Activated CD4-positive, alpha-beta T cell treated with anti-CD3 and anti-CD28 coated beads for 36 hours (primary cell): ENCODE results near the gene UBXN6. TPM values are rescaled to one million over a fixed set of nuclear protein-coding genes. Genes with fewer than 3 reads are reported as not detected.
A peak's percentile ranks its signal among the peaks of the same experiment; 100 is the strongest.

ENCODE experiments used
- ATAC-seq: fragments of 200-7000 bp; cut with Tn5 transposase; one replicate; pipeline ENCODE4 v1.10.0; 2021; ENCODE audit warnings: mild to moderate bottlenecking, moderate library complexity
- CTCF ChIA-PET: fragments of 350-600 bp; sonication (Branson Sonifier 250); formaldehyde crosslinking; loops from one replicate; lab custom pipeline; 2021; ENCODE audit warnings: antibody characterized with exemption; lab: Charles Lee
- POLR2A ChIA-PET: fragments of 350-600 bp; sonication (Branson Sonifier 250); formaldehyde crosslinking; loops from one replicate; lab custom pipeline; 2021; ENCODE audit warnings: antibody characterized with exemption, inconsistent platforms; lab: Charles Lee
- DNase-seq: peaks from one replicate; pipeline ENCODE4 v3.0.0-alpha.2; 2020
- H3K27ac Mint-ChIP-seq: one replicate; pipeline ENCODE4 v1.8.0; 2021; ENCODE audit warnings: mixed read lengths
- H3K27me3 Mint-ChIP-seq: one replicate; pipeline ENCODE4 v1.8.0; 2021; ENCODE audit warnings: mixed read lengths
- H3K36me3 Mint-ChIP-seq: one replicate; pipeline ENCODE4 v1.8.0; 2021; ENCODE audit warnings: low read depth, mixed read lengths
- H3K4me1 Mint-ChIP-seq: one replicate; pipeline ENCODE4 v1.8.0; 2021; ENCODE audit warnings: mixed read lengths
- H3K4me3 Mint-ChIP-seq: one replicate; pipeline ENCODE4 v1.8.0; 2021; ENCODE audit warnings: mild to moderate bottlenecking, moderate library complexity, mixed read lengths
- H3K9me3 Mint-ChIP-seq: one replicate; pipeline ENCODE4 v1.8.0; 2021; ENCODE audit warnings: low read depth, mixed read lengths
- intact Hi-C, 2 experiments: fragments of 100-400 bp; cut with DNase I in 1 of 2; cut with micrococcal nuclease in 1 of 2; formaldehyde crosslinking; loops; one replicate each; pipeline versions ENCODE4 v1.14.2 to v1.15.1; 2022 to 2024; cut with DNase I, micrococcal nuclease
- total RNA-seq, 2 experiments: library from RNA; stranded (reverse); gene quantifications; one replicate each; pipeline ENCODE4 v1.2.3, GENCODE V29; 2021

Gene UBXN6
- total RNA-seq, 2 experiments from 2014 or later = 32.9 to 38.4 TPM

DNA sequence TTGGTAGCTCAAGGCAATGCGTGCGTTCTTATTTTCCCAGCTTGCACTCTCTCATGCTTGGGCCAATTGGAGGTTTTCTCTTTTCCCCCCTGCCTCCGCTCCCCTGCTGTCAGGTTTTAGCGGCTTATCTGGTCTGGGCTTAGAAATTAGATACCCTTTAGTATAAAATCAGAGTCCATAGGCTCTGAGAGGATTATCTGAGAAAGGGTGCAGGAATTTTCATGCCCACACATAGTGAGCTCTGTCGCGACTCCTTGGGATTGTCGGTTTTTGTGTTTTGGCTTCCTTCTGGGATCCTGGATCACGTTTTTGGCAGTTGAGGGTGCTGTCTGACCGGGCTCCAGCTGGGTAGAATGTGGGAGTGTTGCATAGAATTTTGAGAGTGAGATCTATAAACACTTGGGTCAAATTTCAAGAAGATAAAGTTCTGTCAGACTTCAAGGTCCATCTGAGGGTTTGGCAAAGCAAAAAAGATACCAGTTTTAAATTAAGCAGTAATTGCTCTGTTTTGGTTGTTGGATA, 42.7 kb downstream of the UBXN6 start:
- CTCF ChIA-PET = interaction anchor here (0.7 to 0.9 kb wide), 2 partner anchors 22 to 148 kb away, joined by 3 read pairs; no protein-coding TSS in a partner anchor
- H3K9me3 Mint-ChIP-seq = no peaks in the 10 kb centered on the region
- POLR2A ChIA-PET = interaction anchor here (0.6 kb wide), 3 partner anchors 13 to 35 kb away, joined by 3 to 4 read pairs (median 3); partner anchors contain the start of gene CHAF1A

DNA sequence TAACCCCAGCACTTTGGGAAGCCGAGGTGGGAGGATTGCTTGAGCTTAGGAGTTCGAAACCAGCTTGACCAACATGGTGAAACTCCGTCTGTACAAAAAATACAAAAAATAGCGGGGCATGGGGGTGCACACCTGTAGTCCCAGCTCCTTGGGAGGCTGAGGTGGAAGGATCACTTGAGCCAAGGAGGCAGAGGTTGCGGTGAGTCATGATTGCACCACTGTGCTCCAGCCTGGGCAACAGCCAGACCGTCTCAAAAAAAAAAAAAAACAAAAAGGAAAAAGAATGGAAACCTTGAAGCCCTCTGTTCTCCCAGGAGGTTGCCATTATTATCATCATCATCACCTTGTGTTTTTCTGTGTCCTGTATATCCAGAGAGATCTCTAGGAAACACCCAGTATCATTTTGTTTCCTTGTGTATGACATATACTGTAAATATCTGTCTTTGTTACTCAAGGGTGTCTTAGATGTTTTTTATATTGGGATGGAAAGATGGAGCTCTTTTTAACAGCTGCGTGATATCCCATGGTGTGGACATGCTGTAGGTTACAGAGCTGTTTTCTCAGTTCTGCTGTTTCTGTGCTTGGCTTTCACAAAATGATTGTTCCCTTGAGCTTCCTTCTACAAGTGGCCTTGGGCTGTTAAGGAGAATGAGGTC, 43.3 kb downstream of the UBXN6 start:
- no peaks in the 10 kb centered on the region for H3K9me3 Mint-ChIP-seq
- DNase-seq = no peak
- no peak overlapping the region for H3K27ac Mint-ChIP-seq
- ChIA-PET CTCF (interaction anchor here (0.9 kb wide), 1 partner anchor 147 kb away, joined by 3 read pairs; no protein-coding TSS in a partner anchor), POLR2A (interaction anchor here (0.6 kb wide), 2 partner anchors 12 to 36 kb away, joined by 3 to 4 read pairs; partner anchors contain the start of gene CHAF1A)
- H3K4me3 Mint-ChIP-seq = no peak overlapping the region
- peaks cover 50% of the 10 kb centered on the region for H3K36me3 Mint-ChIP-seq
- intact Hi-C loops = no loop called here
- no peak for ATAC-seq
- H3K27me3 Mint-ChIP-seq = no peaks in the 10 kb centered on the region
- no peaks in the 10 kb centered on the region for H3K4me1 Mint-ChIP-seq

More for the DNA sequence above, 42.7 kb downstream of the UBXN6 start:
- Mint-ChIP-seq H3K4me3 (no peak overlapping the region), H3K4me1 (no peaks in the 10 kb centered on the region), H3K27ac (no peak overlapping the region), H3K36me3 (peaks cover 47% of the 10 kb centered on the region), H3K27me3 (no peaks in the 10 kb centered on the region)
- DNase-seq (no peak), ATAC-seq (no peak)
- intact Hi-C loops = no loop called here

DNA sequence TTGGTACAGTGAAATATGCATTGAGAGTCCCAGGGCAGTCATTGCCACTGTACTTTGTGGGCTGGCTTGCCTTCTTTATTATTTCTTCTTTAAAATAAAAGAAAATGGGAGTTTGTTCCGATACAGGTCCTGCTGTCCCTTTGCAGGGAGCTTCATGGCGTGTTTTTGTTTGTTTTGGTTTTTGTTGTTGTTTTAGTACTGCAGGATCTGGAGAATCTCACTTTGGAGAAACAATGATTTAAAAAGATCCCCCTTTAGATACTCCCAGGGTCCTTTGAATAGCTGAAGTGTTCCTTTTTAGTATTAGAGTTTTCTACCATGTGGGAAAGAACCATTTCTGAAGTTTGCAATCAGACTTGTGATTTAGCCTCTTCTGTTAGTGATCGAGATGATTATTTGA, 44.0 kb downstream of the UBXN6 start:
- ATAC-seq (no peak), DNase-seq (no peak)
- intact Hi-C loops = no loop called here
- H3K27ac Mint-ChIP-seq = no peak overlapping the region
- no peak overlapping the region for H3K4me3 Mint-ChIP-seq
- peaks cover 56% of the 10 kb centered on the region for H3K36me3 Mint-ChIP-seq
- H3K4me1 Mint-ChIP-seq = no peaks in the 10 kb centered on the region
- CTCF ChIA-PET = no interaction called here
- H3K27me3 Mint-ChIP-seq = no peaks in the 10 kb centered on the region
- POLR2A ChIA-PET = no interaction called here
- no peaks in the 10 kb centered on the region for H3K9me3 Mint-ChIP-seq

DNA sequence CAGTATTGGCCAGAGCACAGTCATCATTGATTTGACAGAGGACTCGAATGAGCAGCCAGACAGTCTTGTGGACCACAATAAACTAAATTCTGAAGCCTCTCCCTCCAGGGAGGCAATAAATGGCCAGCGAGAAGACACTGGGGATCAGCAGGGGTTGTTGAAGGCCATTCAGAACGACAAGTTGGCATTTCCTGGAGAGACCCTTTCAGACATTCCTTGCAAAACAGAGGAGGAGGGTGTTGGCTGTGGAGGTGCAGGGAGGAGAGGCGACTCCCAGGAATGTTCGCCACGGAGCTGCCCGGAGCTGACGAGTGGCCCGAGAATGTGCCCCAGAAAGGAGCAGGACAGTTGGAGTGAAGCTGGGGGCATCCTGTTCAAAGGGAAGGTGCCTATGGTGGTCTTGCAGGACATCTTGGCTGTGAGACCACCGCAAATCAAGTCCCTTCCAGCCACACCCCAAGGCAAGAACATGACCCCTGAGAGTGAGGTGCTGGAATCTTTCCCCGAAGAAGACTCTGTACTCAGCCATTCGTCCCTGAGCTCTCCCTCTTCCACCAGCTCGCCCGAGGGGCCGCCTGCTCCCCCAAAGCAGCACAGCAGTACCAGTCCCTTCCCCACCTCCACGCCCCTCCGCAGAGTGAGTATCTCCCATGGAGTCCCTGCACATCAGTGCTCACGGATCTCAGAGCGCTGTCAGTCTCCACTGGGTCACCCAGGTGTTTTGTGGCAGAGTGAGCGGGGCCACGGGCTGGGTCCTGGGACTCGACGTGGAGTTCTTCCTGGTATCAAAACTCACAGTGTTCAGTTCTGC, 48.3 kb downstream of the UBXN6 start:
- ATAC-seq (no peak), DNase-seq (no peak)
- Mint-ChIP-seq H3K4me1 (peaks cover 16% of the 10 kb centered on the region), H3K9me3 (no peaks in the 10 kb centered on the region), H3K36me3 (peaks cover 62% of the 10 kb centered on the region), H3K27ac (no peak overlapping the region), H3K27me3 (no peaks in the 10 kb centered on the region), H3K4me3 (no peak overlapping the region)
- intact Hi-C loops = loop anchor here in 1 of 2 experiments (10.0 kb wide), 2 partner anchors 505 to 1495 kb away; partner anchors contain the start of genes NDUFA11 and VMAC
- ChIA-PET POLR2A (interaction anchor here (0.7 to 0.9 kb wide), 2 partner anchors 9 to 40 kb away, joined by 4 read pairs; no protein-coding TSS in a partner anchor), CTCF (no interaction called here)

DNA sequence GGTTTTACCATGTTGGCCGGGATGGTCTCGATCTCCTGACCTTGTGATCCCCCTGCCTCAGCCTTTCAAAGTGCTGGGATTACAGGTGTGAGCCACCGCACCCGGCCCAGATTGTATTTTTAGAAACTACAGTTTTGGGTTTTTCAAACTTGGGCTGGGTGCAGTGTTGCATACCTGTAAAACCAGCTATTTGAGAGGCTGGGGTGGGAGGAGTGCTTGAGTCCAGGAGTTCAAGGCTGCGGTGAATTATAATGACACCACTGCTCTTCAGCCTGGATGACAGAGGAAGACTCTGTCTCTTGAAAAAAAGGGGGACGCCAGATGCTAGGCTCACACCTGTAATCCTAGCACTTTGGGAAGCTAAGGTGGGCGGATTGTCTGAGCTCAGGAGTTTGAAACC, 51.0 kb downstream of the UBXN6 start:
- Mint-ChIP-seq H3K9me3 (no peaks in the 10 kb centered on the region), H3K36me3 (peaks cover 50% of the 10 kb centered on the region), H3K27me3 (no peaks in the 10 kb centered on the region), H3K4me1 (peaks cover 31% of the 10 kb centered on the region), H3K27ac (no peak overlapping the region), H3K4me3 (no peak overlapping the region)
- intact Hi-C loops = loop anchor here in 1 of 2 experiments (10.0 kb wide), 2 partner anchors 508 to 1498 kb away; partner anchors contain the start of genes NDUFA11 and VMAC
- DNase-seq (no peak), ATAC-seq (no peak)
- CTCF ChIA-PET = interaction anchor here (0.6 kb wide), 1 partner anchor 99 kb away, joined by 5 read pairs; no protein-coding TSS in a partner anchor
- POLR2A ChIA-PET = interaction anchor here (0.6 to 1.4 kb wide), 2 partner anchors 10 to 510 kb away, joined by 3 to 4 read pairs; no protein-coding TSS in a partner anchor

DNA sequence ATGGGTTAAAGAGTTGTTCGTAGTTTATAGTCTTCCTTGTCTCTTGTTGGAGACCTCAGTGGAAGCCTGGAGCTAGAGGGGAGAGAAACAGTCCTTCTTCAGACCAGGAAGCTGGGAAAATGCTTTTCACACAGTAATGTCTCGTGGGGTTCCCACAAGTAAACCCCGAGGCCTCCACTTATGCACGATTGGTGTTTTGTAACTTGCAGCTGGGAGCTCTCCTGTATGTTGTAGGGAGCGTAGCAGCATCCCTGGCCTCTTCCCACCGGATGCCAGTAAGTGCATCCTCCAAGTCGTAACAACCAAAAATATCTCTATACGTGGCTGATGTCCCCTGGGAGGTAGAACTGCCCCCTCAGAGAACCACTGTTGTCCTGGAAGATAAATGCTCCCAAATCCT, 51.6 kb downstream of the UBXN6 start:
- ATAC-seq = no peak
- CTCF ChIA-PET = no interaction called here
- Mint-ChIP-seq H3K36me3 (peaks cover 48% of the 10 kb centered on the region), H3K27ac (no peak overlapping the region), H3K4me1 (peaks cover 38% of the 10 kb centered on the region), H3K4me3 (no peak overlapping the region), H3K27me3 (no peaks in the 10 kb centered on the region), H3K9me3 (no peaks in the 10 kb centered on the region)
- DNase-seq = no peak
- POLR2A ChIA-PET = no interaction called here
- intact Hi-C loops = loop anchor here in 1 of 2 experiments (10.0 kb wide), 2 partner anchors 509 to 1499 kb away; partner anchors contain the start of genes NDUFA11 and VMAC

DNA sequence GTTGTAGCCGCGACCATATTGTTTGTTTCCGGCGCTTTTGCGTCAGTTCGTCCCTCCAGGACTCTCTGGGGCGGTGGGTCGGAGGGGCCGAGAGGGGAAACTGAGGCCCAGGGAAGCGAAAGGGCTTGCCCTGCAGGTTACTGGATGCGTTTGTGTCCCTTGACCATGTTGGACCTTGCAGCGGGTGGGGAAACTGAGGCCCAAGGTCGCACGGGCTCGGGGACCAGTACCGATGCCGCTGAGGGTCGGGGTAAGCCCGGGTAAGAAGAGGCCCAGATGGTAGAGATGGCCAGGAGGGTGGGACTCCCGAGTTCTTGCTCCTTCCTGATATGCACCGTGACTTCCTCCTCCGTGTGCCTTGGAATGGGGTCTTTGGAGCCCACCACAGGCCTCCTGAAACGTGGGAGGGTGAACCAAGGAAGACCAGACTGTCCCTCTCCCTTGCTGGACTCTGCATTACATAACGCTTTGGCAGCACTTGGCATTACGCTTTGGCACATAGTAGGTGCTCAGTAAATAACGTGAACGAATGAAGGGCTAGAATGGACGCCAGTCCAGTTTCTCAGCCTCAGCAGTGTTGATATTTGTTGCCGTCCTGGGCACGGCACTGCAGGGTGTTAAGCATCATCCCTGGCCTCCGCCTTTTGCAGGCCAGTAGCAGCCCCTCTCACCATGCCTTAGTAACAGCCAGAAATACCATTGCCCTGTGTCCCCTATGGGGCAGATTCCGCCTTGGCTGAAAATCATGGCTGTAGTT, 54.4 kb downstream of the UBXN6 start:
- Mint-ChIP-seq H3K4me1 (peaks cover 51% of the 10 kb centered on the region), H3K4me3 (peak overlapping the region; percentile 93), H3K36me3 (peaks cover 33% of the 10 kb centered on the region), H3K9me3 (no peaks in the 10 kb centered on the region), H3K27me3 (no peaks in the 10 kb centered on the region), H3K27ac (peak overlapping the region; percentile 90)
- DNase-seq = no peak
- ChIA-PET CTCF (interaction anchor here (0.7 to 3.2 kb wide), 4 partner anchors 24 to 189 kb away, joined by 3 to 13 read pairs (median 5); no protein-coding TSS in a partner anchor), POLR2A (no interaction called here)
- no peak for ATAC-seq
- intact Hi-C loops = loop anchor here in 1 of 2 experiments (2.0 to 10.0 kb wide), 7 partner anchors 221 to 1574 kb away; partner anchors contain the start of genes ANKRD24, MFSD12, MRPL54 and NDUFA11

DNA sequence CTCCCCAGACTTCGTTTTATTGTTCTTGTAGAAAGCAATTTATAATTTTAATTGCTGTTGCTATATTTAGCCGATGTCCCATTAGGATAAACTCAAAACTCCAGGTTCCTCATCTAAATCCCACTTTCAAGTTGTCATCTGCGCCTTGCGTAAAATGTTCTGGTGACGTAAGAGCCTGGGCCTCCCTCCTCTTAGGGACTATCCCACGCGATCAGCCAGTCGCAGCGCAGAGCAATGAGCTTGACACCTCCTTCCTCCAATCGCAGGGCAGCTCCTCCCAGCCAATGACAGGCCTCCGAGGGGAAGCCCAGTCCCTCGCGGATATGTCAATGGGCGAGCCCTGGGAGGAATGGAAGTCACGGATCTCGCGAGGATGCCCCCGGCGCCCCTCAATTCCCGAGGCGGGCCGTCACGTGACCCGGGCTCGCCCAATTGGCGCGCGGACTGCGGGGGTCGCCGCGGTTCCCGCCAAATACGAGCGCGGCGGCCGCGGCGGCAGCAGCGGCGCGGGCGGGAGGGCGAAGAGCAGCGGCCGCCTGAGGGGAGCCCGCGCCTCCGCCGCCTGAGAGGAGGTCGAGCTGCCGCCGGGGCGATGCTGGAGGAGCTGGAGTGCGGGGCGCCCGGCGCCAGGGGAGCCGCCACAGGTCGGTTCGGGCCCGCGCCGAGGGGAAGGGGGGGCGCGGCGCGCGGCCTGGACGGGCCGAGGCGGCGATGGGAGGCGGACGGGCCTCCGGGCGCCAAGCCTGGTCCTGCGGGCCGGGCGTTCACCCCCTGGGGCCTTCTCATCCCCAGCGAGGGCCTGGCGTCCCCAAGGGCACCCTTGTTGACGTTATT, 55.2 kb downstream of the UBXN6 start, which contains the start of gene CHAF1A:
Gene CHAF1A, plus strand, starts transcription at position 470 of the 834 bp plus-strand sequence. Its CDS starts 123 bp downstream, at position 593.
- intact Hi-C loops = loop anchor here (1.0 to 10.0 kb wide), 17 partner anchors 55 to 1575 kb away; partner anchors contain the start of genes UBXN6 (in 2 of the 2), YJU2 (in 2 of the 2), ANKRD24 (in 1 of the 2) and FEM1A (in 1 of the 2)
- ATAC-seq (peak; percentile 97), DNase-seq (peak; percentile 100)
- peak within 1 kb of the TSS; percentile 95 for H3K27ac Mint-ChIP-seq
- CTCF ChIA-PET = interaction anchor here (0.5 to 3.2 kb wide), 14 partner anchors 20 to 740 kb away, joined by 3 to 13 read pairs (median 3); partner anchors contain the start of gene STAP2
- peak within 1 kb of the TSS; percentile 93 for H3K4me3 Mint-ChIP-seq
- H3K9me3 Mint-ChIP-seq = no peaks in the 10 kb centered on the region
- peaks cover 34% of the 10 kb centered on the region for H3K36me3 Mint-ChIP-seq
- no peaks in the 10 kb centered on the region for H3K27me3 Mint-ChIP-seq
- peaks cover 55% of the 10 kb centered on the region for H3K4me1 Mint-ChIP-seq
- POLR2A ChIA-PET = interaction anchor here (0.5 to 1.4 kb wide), 9 partner anchors 12 to 242 kb away, joined by 3 to 8 read pairs (median 3); partner anchors contain the start of genes HDGFL2, MPND and YJU2

DNA sequence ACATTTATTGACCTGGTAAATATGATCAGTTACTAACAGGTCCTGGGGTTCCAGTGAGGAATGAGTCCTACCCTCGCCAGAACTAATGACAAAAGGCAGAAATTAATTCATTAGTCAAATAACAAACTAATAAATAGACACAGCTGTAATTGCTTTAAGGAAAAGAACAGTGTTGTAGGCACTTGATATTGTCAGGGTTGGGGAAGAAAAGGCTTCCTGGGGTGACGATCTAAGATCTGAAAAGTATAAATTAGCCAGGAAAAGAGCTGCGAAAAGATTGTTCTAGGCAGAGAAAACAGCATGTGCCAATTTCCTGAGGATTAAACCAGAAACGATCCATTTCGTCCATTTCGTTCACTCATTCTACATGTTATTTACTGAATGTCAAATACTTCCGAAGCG, 55.8 kb downstream of the UBXN6 start:
- CTCF ChIA-PET = interaction anchor here (0.5 to 3.2 kb wide), 12 partner anchors 19 to 739 kb away, joined by 3 to 13 read pairs (median 4); partner anchors contain the start of gene STAP2
- Mint-ChIP-seq H3K36me3 (peaks cover 34% of the 10 kb centered on the region), H3K27me3 (no peaks in the 10 kb centered on the region), H3K9me3 (no peaks in the 10 kb centered on the region), H3K27ac (peak overlapping the region; percentile 95), H3K4me1 (peaks cover 59% of the 10 kb centered on the region), H3K4me3 (peak overlapping the region; percentile 93)
- intact Hi-C loops = loop anchor here (1.0 to 10.0 kb wide), 18 partner anchors 56 to 1576 kb away; partner anchors contain the start of genes UBXN6 (in 2 of the 2), YJU2 (in 2 of the 2), ANKRD24 (in 1 of the 2) and FEM1A (in 1 of the 2)
- POLR2A ChIA-PET = interaction anchor here (0.6 to 1.4 kb wide), 8 partner anchors 11 to 155 kb away, joined by 3 to 8 read pairs (median 4); partner anchors contain the start of genes HDGFL2, MPND and YJU2
- no peak for ATAC-seq
- DNase-seq = no peak
